CD4-positive, alpha-beta T cell (primary cell): ENCODE data around the gene GALNT10. TPM values are rescaled to one million over a fixed set of nuclear protein-coding genes. Genes with fewer than 3 reads are reported as not detected.

Source experiments
- ATAC-seq: fragments of 200-7000 bp; cut with Tn5 transposase; one replicate; pipeline ENCODE4 v1.10.0; 2022; ENCODE audit warnings: mild to moderate bottlenecking; ENCODE audit not compliant: poor library complexity
- CTCF ChIA-PET: fragments of 350-600 bp; sonication (Branson Sonifier 250); formaldehyde crosslinking; loops from one replicate; lab custom pipeline; 2021; ENCODE audit warnings: antibody characterized with exemption, inconsistent platforms; lab: Charles Lee
- POLR2A ChIA-PET: fragments of 350-600 bp; sonication (Branson Sonifier 250); formaldehyde crosslinking; loops from one replicate; lab custom pipeline; 2021; ENCODE audit warnings: antibody characterized with exemption, inconsistent platforms; lab: Charles Lee
- DNase-seq, 14 experiments: peaks; one replicate each; pipeline ENCODE4 v3.0.0-alpha.2; 2013 to 2020; ENCODE audit warnings: mixed read lengths in 2 of 14
- H3K27ac ChIP-seq, 2 donors: one replicate each; pipeline versions ENCODE4 v1.5.1 to v1.7.0; 2013; ENCODE audit warnings: low read length in 2 of 2, low read depth in 1 of 2, mild to moderate bottlenecking in 1 of 2
- H3K27me3 ChIP-seq, 2 experiments: 1 replicate in 1 of 2; 2 replicates in 1 of 2; pipeline versions ENCODE4 v1.6.1 to v1.7.0; 2013; ENCODE audit warnings: low read length in 2 of 2, control low read depth in 1 of 2, mild to moderate bottlenecking in 1 of 2, moderate library complexity in 1 of 2; ENCODE audit not compliant: insufficient read depth in 2 of 2, control insufficient read depth in 1 of 2
- H3K36me3 ChIP-seq: one replicate; pipeline ENCODE4 v1.6.1; 2013; ENCODE audit warnings: low read length, control low read depth; ENCODE audit not compliant: insufficient read depth
- H3K4me1 ChIP-seq: one replicate; pipeline ENCODE4 v1.6.1; 2013; ENCODE audit warnings: low read length, control low read depth; ENCODE audit not compliant: insufficient read depth
- H3K4me3 ChIP-seq: one replicate; pipeline ENCODE4 v1.5.1; 2013; ENCODE audit warnings: mild to moderate bottlenecking, low read length, moderate library complexity
- H3K9me3 ChIP-seq, 2 experiments: 1 replicate in 1 of 2; 2 replicates in 1 of 2; pipeline versions ENCODE4 v1.6.1 to v1.7.0; 2013; ENCODE audit warnings: low read length in 2 of 2, mild to moderate bottlenecking in 2 of 2, control low read depth in 1 of 2, moderate library complexity in 1 of 2; ENCODE audit not compliant: control insufficient read depth in 1 of 2, insufficient read depth in 1 of 2
- H3K27ac Mint-ChIP-seq: one replicate; pipeline ENCODE4 v1.8.0; 2020; ENCODE audit warnings: mixed read lengths
- H3K27me3 Mint-ChIP-seq: one replicate; pipeline ENCODE4 v1.8.0; 2021; ENCODE audit warnings: mixed read lengths
- H3K36me3 Mint-ChIP-seq: one replicate; pipeline ENCODE4 v1.8.0; 2021; ENCODE audit warnings: low read depth, mixed read lengths
- H3K4me1 Mint-ChIP-seq: one replicate; pipeline ENCODE4 v1.8.0; 2021; ENCODE audit warnings: low read depth, mixed read lengths
- H3K4me3 Mint-ChIP-seq: one replicate; pipeline ENCODE4 v1.8.0; 2020; ENCODE audit warnings: mild to moderate bottlenecking, mixed read lengths
- H3K9me3 Mint-ChIP-seq: one replicate; pipeline ENCODE4 v1.8.0; 2020; ENCODE audit warnings: mixed read lengths
- CTCF ChIP-seq: fragments of 200-600 bp; IDR thresholded peaks from one replicate; pipeline ENCODE4 v1.8.0; 2022; ENCODE audit warnings: antibody characterized with exemption, mild to moderate bottlenecking
- intact Hi-C, 2 experiments: fragments of 100-400 bp; cut with DNase I in 1 of 2; cut with micrococcal nuclease in 1 of 2; formaldehyde crosslinking; loops; one replicate each; pipeline versions ENCODE4 v1.15.1 to v1.9.0; 2023 to 2025; cut with DNase I, micrococcal nuclease
- total RNA-seq, 174 experiments: library from RNA in 2 of 174; stranded (reverse) in 2 of 174; gene quantifications; one replicate each; pipeline ENCODE4 v1.2.3 and lab custom pipeline; 2021 to 2026

Gene GALNT10
- total RNA-seq, 2 experiments from 2014 or later: 21.7 to 23.0 TPM

- no peak for TF ChIP-seq CTCF
- no peaks in the 10 kb centered on the region for H3K27me3 Mint-ChIP-seq
- Histone ChIP-seq H3K36me3 (peaks cover 10% of the 10 kb centered on the region), H3K4me3 (no peak overlapping the region), H3K4me1 (no peaks in the 10 kb centered on the region), H3K27ac (no peak overlapping the region), H3K9me3 (no peaks in the 10 kb centered on the region), H3K27me3 (no peaks in the 10 kb centered on the region)
- no peaks in the 10 kb centered on the region for H3K4me1 Mint-ChIP-seq
- ChIA-PET POLR2A (no interaction called here), CTCF (no interaction called here)
- intact Hi-C loops: no loop called here
- no peak overlapping the region for H3K27ac Mint-ChIP-seq
- ATAC-seq: no peak
- peaks cover 12% of the 10 kb centered on the region for H3K36me3 Mint-ChIP-seq
- no peak for DNase-seq
- no peak overlapping the region for H3K4me3 Mint-ChIP-seq
- no peaks in the 10 kb centered on the region for H3K9me3 Mint-ChIP-seq
Observed at GRCh38 chr5:154364771-154365170, 174.2 kb downstream of the GALNT10 start.

GRCh38 chr5:154365823-154366222 lies 175.3 kb downstream of the GALNT10 start:
- no peak for TF ChIP-seq CTCF
- Histone ChIP-seq H3K27me3 (no peaks in the 10 kb centered on the region), H3K4me1 (no peaks in the 10 kb centered on the region), H3K27ac (no peak overlapping the region), H3K9me3 (no peaks in the 10 kb centered on the region), H3K4me3 (no peak overlapping the region), H3K36me3 (peaks cover 14% of the 10 kb centered on the region)
- H3K4me1 Mint-ChIP-seq: no peaks in the 10 kb centered on the region
- ChIA-PET CTCF (no interaction called here), POLR2A (no interaction called here)
- H3K4me3 Mint-ChIP-seq: no peak overlapping the region
- H3K36me3 Mint-ChIP-seq: peaks cover 16% of the 10 kb centered on the region
- ATAC-seq (no peak), DNase-seq (no peak)
- intact Hi-C loops: no loop called here
- no peak overlapping the region for H3K27ac Mint-ChIP-seq
- no peaks in the 10 kb centered on the region for H3K9me3 Mint-ChIP-seq
- H3K27me3 Mint-ChIP-seq: no peaks in the 10 kb centered on the region

GRCh38 chr5:154366353-154366752 lies 175.8 kb downstream of the GALNT10 start:
- TF ChIP-seq CTCF: no peak
- Histone ChIP-seq H3K4me3 (no peak overlapping the region), H3K9me3 (no peaks in the 10 kb centered on the region), H3K27me3 (no peaks in the 10 kb centered on the region), H3K4me1 (no peaks in the 10 kb centered on the region), H3K36me3 (peaks cover 16% of the 10 kb centered on the region), H3K27ac (no peak overlapping the region)
- no peak overlapping the region for H3K27ac Mint-ChIP-seq
- intact Hi-C loops: no loop called here
- ChIA-PET CTCF (no interaction called here), POLR2A (no interaction called here)
- H3K36me3 Mint-ChIP-seq: peaks cover 19% of the 10 kb centered on the region
- no peak for ATAC-seq
- H3K27me3 Mint-ChIP-seq: no peaks in the 10 kb centered on the region
- H3K4me1 Mint-ChIP-seq: no peaks in the 10 kb centered on the region
- H3K9me3 Mint-ChIP-seq: no peaks in the 10 kb centered on the region
- no peak overlapping the region for H3K4me3 Mint-ChIP-seq
- DNase-seq: no peak
